ENCODE measurements around the gene TIE1.

TIE1 gene

DNA sequence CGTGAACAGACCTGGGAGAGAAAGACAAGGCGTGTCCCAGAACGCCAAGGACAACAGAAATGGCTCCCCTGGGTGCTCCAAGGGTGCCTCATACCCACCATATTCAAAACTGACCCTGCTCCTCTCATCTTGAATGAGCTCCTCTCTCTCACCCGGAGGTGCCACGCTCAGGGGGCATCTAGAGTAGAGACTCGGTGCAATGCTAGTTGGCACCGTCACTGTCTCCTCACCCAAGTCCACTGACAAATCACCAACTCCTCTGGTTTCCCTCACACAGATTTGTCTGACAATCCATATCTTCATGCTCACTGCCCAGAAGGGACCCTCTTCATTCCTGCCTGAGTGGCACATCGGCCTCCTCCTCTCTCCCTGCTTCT is 26.0 kb upstream of the TIE1 start:
- H3K9me3 ChIP-seq (ENCODE audit: control insufficient read depth, insufficient read depth, low read depth, low read length): no peaks in the 10 kb centered on the region
- H3K27ac ChIP-seq (ENCODE audit: low read depth, low read length): no peak overlapping the region
- H3K4me3 ChIP-seq (ENCODE audit: low read depth, low read length): no peak overlapping the region
- peaks cover 7% of the 10 kb centered on the region for H3K36me3 ChIP-seq (ENCODE audit: control insufficient read depth, insufficient read depth, low read length)
- no peaks in the 10 kb centered on the region for H3K27me3 ChIP-seq (ENCODE audit: control insufficient read depth, insufficient read depth, low read length)
- H3K9ac ChIP-seq (ENCODE audit: low read length): no peak overlapping the region
- peaks cover 24% of the 10 kb centered on the region for H3K4me1 ChIP-seq (ENCODE audit: control insufficient read depth, insufficient read depth, low read length)

DNA sequence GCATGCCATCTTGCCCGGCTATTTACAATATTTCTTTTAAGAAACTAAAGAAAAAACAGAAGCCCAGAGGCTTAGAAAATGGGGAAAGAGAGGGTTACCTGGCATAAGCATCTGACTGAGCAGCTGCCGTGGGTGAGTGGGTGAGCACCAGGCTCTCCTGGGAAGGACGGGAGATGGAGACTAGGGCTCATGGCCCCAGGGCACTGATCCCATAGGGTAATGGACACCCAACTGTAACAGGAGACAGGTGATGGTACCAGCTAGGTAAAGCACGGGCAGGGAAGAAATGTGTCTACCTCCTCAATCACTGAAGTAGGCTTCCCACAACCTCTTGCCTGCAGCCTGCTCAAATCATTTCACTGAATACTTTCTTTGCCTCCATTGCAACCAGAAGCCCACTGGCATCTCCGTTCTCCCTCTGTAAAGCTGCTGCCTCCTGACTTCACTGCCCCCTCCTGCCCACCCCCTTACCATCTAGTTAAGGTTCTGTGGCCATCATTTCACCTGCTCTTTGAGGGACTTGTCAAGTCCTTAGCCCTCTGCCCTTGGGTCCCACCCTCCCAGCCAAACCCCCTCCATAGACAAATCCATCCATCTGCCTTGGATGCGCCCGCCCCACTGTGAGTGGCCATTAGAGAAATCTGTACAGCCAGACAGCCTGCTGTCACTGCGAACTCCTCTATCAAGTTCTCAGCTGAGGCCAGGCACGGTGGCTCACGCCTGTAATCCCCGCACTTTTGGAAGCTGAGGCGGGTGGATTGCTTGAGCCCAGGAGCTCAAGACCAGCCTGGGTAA is 24.8 kb upstream of the TIE1 start:
- H3K36me3 ChIP-seq (ENCODE audit: control insufficient read depth, insufficient read depth, low read length): peaks cover 7% of the 10 kb centered on the region
- H3K27ac ChIP-seq (ENCODE audit: low read depth, low read length): no peak overlapping the region
- H3K9ac ChIP-seq (ENCODE audit: low read length): no peak overlapping the region
- no peaks in the 10 kb centered on the region for H3K9me3 ChIP-seq (ENCODE audit: control insufficient read depth, insufficient read depth, low read depth, low read length)
- H3K4me3 ChIP-seq (ENCODE audit: low read depth, low read length): no peak overlapping the region
- H3K4me1 ChIP-seq (ENCODE audit: control insufficient read depth, insufficient read depth, low read length): peaks cover 18% of the 10 kb centered on the region
- H3K27me3 ChIP-seq (ENCODE audit: control insufficient read depth, insufficient read depth, low read length): no peaks in the 10 kb centered on the region

DNA sequence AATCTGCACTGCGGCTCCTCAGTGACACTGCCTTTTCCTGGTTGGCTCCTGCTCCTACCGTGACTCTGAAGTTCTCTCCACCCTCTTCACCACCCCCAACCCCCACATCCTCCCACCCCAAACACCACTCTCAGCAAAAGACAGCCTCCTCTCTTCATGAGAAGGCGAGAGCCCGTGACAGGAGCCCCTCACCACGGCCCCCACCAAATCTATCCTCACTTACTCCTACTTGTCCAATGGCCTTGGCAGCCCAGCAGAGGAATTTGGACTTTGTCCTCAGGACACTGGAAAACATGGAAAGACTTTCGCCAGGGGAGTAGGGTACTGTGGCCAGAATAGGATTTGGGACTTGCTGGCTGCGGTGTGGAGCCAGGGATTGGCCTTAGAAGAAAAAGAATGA is 24.1 kb upstream of the TIE1 start:
- peaks cover 7% of the 10 kb centered on the region for H3K36me3 ChIP-seq (ENCODE audit: control insufficient read depth, insufficient read depth, low read length)
- H3K9me3 ChIP-seq (ENCODE audit: control insufficient read depth, insufficient read depth, low read depth, low read length): no peaks in the 10 kb centered on the region
- no peak overlapping the region for H3K27ac ChIP-seq (ENCODE audit: low read depth, low read length)
- H3K4me3 ChIP-seq (ENCODE audit: low read depth, low read length): no peak overlapping the region
- peaks cover 11% of the 10 kb centered on the region for H3K4me1 ChIP-seq (ENCODE audit: control insufficient read depth, insufficient read depth, low read length)
- no peak overlapping the region for H3K9ac ChIP-seq (ENCODE audit: low read length)
- no peaks in the 10 kb centered on the region for H3K27me3 ChIP-seq (ENCODE audit: control insufficient read depth, insufficient read depth, low read length)

DNA sequence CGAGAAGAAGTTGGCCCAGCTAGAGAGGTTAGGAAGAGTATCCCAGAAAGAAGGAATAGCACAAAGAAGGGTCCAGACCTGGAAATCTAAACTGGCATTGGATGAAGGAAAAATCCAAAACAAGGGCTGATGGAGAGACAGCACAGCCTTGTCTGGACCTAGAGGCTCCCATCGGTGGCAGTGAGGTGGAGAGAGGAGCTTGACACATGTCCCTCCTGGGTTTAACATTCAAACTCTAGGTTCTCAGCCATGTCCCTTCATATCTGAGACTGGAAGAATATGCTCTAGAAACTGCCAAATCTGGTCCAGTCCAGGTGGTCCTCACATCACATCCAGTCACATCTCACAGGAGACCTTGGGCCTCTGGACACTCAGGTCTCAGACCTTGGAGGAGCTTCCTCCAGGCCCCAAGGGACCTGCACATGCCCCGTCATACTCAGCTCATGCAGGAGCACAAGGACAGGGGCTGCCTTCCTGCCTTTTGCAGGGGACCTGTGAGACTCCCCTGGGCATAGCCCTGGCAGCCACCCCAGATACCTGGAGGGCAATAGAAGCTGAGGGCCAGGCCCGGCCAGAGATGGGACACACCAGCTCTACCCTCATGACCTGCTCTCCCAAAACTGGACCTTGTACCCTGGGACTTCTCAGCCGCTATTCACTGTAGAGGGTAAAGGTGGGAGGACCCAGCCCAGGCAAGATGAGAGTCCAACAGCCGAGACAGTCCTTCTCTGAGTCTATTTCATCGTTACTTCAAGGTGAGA is 23.5 kb upstream of the TIE1 start:
- H3K27me3 ChIP-seq (ENCODE audit: control insufficient read depth, insufficient read depth, low read length): no peaks in the 10 kb centered on the region
- H3K27ac ChIP-seq (ENCODE audit: low read depth, low read length): no peak overlapping the region
- no peak overlapping the region for H3K4me3 ChIP-seq (ENCODE audit: low read depth, low read length)
- no peaks in the 10 kb centered on the region for H3K9me3 ChIP-seq (ENCODE audit: control insufficient read depth, insufficient read depth, low read depth, low read length)
- peaks cover 8% of the 10 kb centered on the region; the same call in 1 of the 2 replicates for H3K4me1 ChIP-seq (ENCODE audit: control insufficient read depth, insufficient read depth, low read length)
- H3K36me3 ChIP-seq (ENCODE audit: control insufficient read depth, insufficient read depth, low read length): peaks cover 7% of the 10 kb centered on the region
- no peak overlapping the region for H3K9ac ChIP-seq (ENCODE audit: low read length)

DNA sequence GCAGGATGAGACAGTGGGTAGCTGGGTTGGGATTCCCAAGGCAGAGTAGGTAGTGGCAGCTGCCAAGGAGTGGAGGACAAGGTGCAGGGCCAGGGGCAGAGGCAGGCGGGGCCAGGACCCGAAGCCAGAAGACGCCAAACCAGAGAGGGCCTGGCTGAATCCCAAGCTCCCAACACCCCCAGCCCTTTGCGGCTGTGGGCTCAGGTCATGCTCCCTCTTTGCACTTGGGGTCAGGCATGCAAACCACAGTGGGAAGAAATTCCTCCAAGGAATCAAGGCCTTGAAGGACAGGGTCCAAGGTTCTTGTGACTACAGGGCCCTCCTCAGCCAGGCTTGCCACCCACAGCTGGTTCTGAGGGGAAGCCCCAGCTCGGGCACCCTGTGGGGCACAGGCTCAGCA is 21.6 kb upstream of the TIE1 start:
- Histone ChIP-seq H3K27me3 (ENCODE audit: control insufficient read depth, insufficient read depth, low read length) (no peaks in the 10 kb centered on the region), H3K27ac (ENCODE audit: low read depth, low read length) (no peak overlapping the region), H3K4me1 (ENCODE audit: control insufficient read depth, insufficient read depth, low read length) (peaks cover 6% of the 10 kb centered on the region; the same call in 1 of the 2 replicates), H3K4me3 (ENCODE audit: low read depth, low read length) (no peak overlapping the region), H3K9ac (ENCODE audit: low read length) (no peak overlapping the region), H3K9me3 (ENCODE audit: control insufficient read depth, insufficient read depth, low read depth, low read length) (no peaks in the 10 kb centered on the region), H3K36me3 (ENCODE audit: control insufficient read depth, insufficient read depth, low read length) (no peaks in the 10 kb centered on the region)

DNA sequence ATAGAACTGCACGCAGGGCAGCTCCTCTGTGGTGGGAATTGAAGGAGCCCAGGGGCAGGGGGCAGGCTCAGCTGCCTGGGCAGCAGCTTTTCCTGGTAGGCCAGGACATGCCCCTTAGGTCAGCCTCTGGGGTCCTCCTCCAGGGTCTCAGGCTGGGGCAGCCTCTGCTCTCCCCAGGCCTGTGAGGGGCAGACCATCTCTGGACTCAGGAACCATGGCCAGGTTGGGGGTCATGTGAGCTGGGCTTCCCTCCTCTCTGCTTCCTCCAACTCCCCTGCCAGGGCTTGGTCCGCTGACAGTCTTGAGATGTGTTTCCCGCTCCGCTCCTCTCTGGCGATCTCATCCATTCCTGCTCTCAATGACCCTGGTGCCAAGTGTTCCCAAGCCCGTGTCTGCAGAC is 21.1 kb upstream of the TIE1 start:
- no peaks in the 10 kb centered on the region for H3K36me3 ChIP-seq (ENCODE audit: control insufficient read depth, insufficient read depth, low read length)
- H3K27ac ChIP-seq (ENCODE audit: low read depth, low read length): no peak overlapping the region
- no peaks in the 10 kb centered on the region for H3K9me3 ChIP-seq (ENCODE audit: control insufficient read depth, insufficient read depth, low read depth, low read length)
- H3K4me1 ChIP-seq (ENCODE audit: control insufficient read depth, insufficient read depth, low read length): peaks cover 6% of the 10 kb centered on the region; the same call in 1 of the 2 replicates
- no peak overlapping the region for H3K4me3 ChIP-seq (ENCODE audit: low read depth, low read length)
- H3K27me3 ChIP-seq (ENCODE audit: control insufficient read depth, insufficient read depth, low read length): no peaks in the 10 kb centered on the region
- H3K9ac ChIP-seq (ENCODE audit: low read length): no peak overlapping the region

DNA sequence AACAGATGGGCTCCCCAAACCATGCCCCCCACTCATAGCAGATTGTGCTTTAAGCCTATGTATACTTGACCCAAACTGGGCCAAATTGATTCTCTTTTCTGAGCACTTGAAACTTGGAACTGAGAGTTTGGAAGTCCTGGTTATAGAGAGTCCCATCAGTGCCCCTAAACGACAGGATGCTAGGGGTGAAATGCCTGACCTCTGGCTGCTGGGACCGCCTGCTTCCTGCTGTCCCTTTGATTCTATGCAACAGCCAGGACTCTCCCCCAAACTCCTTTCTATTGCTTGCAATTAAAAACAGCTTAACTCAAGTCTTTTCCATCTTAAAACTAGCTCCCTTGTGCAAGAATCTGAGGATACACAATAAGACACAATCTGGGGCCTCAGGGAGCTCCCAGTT is 20.1 kb upstream of the TIE1 start:
- Histone ChIP-seq H3K27me3 (ENCODE audit: control insufficient read depth, insufficient read depth, low read length) (no peaks in the 10 kb centered on the region), H3K9ac (ENCODE audit: low read length) (no peak overlapping the region), H3K9me3 (ENCODE audit: control insufficient read depth, insufficient read depth, low read depth, low read length) (no peaks in the 10 kb centered on the region), H3K36me3 (ENCODE audit: control insufficient read depth, insufficient read depth, low read length) (no peaks in the 10 kb centered on the region), H3K27ac (ENCODE audit: low read depth, low read length) (no peak overlapping the region), H3K4me3 (ENCODE audit: low read depth, low read length) (no peak overlapping the region), H3K4me1 (ENCODE audit: control insufficient read depth, insufficient read depth, low read length) (peaks cover 12% of the 10 kb centered on the region)

DNA sequence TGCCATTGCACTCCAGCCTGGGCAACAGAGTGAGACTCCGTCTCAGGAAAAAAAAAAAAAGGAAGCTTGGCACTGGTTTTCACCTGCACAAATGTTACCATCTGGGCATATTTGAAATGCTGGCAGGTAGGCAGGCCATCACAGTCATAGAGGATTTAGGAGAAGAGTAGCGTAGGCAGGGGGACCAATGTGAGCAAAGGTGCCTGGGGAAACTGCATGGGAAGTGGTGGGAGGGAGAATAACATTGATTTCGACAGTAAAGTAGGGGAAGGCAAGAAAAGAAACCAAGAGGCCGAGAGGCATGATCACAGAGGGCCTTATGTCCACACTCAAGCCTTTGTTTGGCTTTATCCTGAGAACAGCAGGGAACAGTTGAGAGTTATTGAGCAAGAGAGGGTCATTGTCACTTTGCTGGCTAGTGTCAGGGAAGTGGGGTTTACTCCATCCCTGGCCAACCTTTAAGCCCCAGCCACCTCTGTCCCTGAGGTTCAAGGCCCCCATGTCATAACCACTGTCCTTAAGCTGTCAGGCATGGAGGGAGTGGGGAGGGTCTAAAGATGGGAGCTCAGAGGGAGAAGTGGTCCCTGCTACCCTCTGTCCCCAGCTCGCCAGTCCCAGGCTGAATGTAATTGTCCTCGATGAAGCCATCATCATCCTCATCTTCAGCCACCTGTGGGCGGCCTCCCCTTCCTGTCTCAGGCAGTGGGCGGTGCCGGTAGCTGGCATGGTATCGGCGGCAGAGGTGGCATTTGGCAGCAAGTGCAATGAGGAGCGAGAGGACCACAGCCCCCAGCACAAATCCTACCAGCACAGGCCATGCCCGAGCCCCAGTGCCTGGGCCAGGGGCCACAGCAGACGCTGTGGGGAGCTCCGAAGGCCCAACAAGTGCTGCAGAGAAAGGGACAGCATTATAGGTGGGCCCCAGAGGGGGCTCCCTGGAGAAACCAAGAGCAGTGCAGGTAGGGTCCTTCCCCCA is 18.3 kb upstream of the TIE1 start:
- H3K27ac ChIP-seq (ENCODE audit: low read depth, low read length): no peak overlapping the region
- no peak overlapping the region for H3K4me3 ChIP-seq (ENCODE audit: low read depth, low read length)
- H3K27me3 ChIP-seq (ENCODE audit: control insufficient read depth, insufficient read depth, low read length): no peaks in the 10 kb centered on the region
- H3K9me3 ChIP-seq (ENCODE audit: control insufficient read depth, insufficient read depth, low read depth, low read length): no peaks in the 10 kb centered on the region
- peaks cover 19% of the 10 kb centered on the region for H3K4me1 ChIP-seq (ENCODE audit: control insufficient read depth, insufficient read depth, low read length)
- H3K36me3 ChIP-seq (ENCODE audit: control insufficient read depth, insufficient read depth, low read length): no peaks in the 10 kb centered on the region
- no peak overlapping the region for H3K9ac ChIP-seq (ENCODE audit: low read length)

DNA sequence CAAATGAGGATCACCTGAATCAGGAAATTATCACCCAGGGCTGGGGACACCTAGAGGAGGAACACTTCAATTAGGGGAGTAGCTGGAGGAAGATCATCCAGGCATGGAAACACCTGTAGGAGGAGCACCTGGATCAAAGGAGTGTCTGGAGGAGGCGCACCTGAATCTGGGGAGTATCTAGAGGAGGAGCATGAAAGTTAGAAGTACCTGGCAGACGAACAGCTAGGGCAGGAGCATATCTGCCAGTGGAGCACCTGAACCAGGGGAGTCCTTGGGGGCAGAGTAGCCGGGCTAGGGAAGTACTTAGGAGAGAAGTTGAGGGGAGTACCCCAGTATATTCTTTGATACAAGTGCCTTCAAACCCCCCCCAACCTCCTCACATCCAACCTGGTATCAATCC is 16.7 kb upstream of the TIE1 start:
- no peak overlapping the region for H3K4me3 ChIP-seq (ENCODE audit: low read depth, low read length)
- no peaks in the 10 kb centered on the region for H3K9me3 ChIP-seq (ENCODE audit: control insufficient read depth, insufficient read depth, low read depth, low read length)
- H3K27me3 ChIP-seq (ENCODE audit: control insufficient read depth, insufficient read depth, low read length): no peaks in the 10 kb centered on the region
- H3K9ac ChIP-seq (ENCODE audit: low read length): no peak overlapping the region
- H3K27ac ChIP-seq (ENCODE audit: low read depth, low read length): no peak overlapping the region
- no peaks in the 10 kb centered on the region for H3K36me3 ChIP-seq (ENCODE audit: control insufficient read depth, insufficient read depth, low read length)
- H3K4me1 ChIP-seq (ENCODE audit: control insufficient read depth, insufficient read depth, low read length): peaks cover 19% of the 10 kb centered on the region

DNA sequence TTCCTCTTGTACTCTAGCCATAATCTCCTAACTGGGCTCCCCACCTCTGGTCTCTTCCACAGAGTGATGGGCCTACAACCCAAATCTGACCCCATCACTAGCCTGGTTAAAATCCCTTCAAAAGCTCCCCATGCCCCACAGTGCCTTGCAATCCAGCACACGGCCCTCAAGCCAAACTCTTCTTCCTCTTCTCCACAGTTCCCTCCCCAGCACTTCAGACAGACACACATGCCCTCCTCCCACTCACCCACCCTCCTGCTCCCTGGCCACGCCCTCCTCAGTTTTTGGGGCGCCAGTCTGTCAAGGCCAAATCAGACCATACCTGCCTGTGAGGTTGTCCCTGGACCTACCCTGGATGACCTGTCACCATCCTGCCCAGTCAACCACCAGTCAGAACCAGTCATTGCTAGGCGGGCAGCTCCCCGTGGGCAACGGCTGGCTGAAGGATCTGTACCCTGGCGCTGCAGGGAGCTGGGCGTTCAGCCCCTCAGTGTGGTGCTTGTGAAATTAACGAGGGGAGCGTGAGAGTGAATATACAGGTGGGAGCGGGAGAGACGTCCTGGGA is 16.2 kb upstream of the TIE1 start:
- Histone ChIP-seq H3K4me1 (ENCODE audit: control insufficient read depth, insufficient read depth, low read length) (peaks cover 19% of the 10 kb centered on the region), H3K36me3 (ENCODE audit: control insufficient read depth, insufficient read depth, low read length) (no peaks in the 10 kb centered on the region), H3K4me3 (ENCODE audit: low read depth, low read length) (peak overlapping the region; percentile 61), H3K27ac (ENCODE audit: low read depth, low read length) (no peak overlapping the region), H3K9me3 (ENCODE audit: control insufficient read depth, insufficient read depth, low read depth, low read length) (no peaks in the 10 kb centered on the region), H3K9ac (ENCODE audit: low read length) (no peak overlapping the region), H3K27me3 (ENCODE audit: control insufficient read depth, insufficient read depth, low read length) (no peaks in the 10 kb centered on the region)
